ENCODE measurements around the gene CHURC1. TPM values are rescaled to one million over a fixed set of nuclear protein-coding genes. Genes with fewer than 3 reads are reported as not detected.
"Not testable (repeated sequence)": the region's sequence is repeated elsewhere in the genome, so short reads cannot be mapped to it uniquely, and the experiment has no call there.

CHURC1 gene
- total RNA-seq, 1 donor from 2014 or later, result 66.0 TPM

GRCh38 chr14:64899958-64900357 is 14.3 kb upstream of the CHURC1 start:
- intact Hi-C loops (cut with DNase I), result no loop called here
- DNase-seq (ENCODE audit: low spot score) (no peak), ATAC-seq (no peak)

DNA sequence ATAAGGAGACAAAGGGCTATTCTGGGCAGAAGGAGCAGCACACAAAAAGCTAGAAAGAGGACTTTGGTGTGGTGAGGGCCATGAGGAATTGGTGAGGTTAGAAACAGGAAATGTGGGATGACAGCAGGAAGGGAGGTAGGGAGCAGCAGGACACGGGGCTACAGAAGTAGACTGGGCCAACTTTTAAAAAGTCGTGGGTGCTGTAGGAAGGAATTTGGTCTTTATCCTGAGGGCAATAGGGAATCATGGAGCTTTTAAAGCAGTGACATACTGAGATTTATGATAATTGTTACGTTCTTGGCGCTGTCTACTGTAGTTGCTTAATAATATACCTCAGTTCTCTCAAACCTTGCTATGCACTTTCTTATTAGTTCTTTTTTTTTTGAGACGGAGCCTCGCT is 8.2 kb upstream of the CHURC1 start:
- intact Hi-C loops (cut with DNase I), result no loop called here
- ATAC-seq, result no peak
- no peak for DNase-seq (ENCODE audit: low spot score)

GRCh38 chr14:64910847-64911495 is 3.3 kb upstream of the CHURC1 start:
- ATAC-seq, result no peak
- intact Hi-C loops (cut with DNase I), result no loop called here
- no peak for DNase-seq (ENCODE audit: low spot score)

- intact Hi-C loops (cut with DNase I), result no loop called here
- DNase-seq (ENCODE audit: low spot score) (no peak), ATAC-seq (no peak)
Measured at GRCh38 chr14:64912261-64912660, 2.0 kb upstream of the CHURC1 start.

DNA sequence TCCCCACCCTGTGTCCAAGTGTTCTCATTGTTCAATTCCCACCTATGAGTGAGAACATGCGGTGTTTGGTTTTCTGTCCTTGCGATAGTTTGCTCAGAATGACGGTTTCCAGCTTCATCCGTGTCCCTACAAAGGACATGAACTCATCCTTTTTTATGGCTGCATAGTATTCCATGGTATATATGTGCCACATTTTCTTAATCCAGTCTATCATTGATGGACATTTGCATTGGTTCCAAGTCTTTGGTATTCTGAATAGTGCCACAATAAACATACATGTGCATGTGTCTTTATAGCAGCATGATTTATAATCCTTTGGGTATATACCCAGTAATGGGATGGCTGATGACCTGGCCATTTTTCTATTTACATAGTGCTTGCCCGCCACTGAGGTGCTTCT is 778 bp upstream of the CHURC1 start:
- DNase-seq (ENCODE audit: low spot score); ATAC-seq; intact Hi-C loops (cut with DNase I): not testable (repeated sequence)

- no peak for DNase-seq (ENCODE audit: low spot score)
- no peak for ATAC-seq
- intact Hi-C loops (cut with DNase I), result no loop called here
Measured at GRCh38 chr14:64915029-64915424, 772 bp downstream of the CHURC1 start.

DNA sequence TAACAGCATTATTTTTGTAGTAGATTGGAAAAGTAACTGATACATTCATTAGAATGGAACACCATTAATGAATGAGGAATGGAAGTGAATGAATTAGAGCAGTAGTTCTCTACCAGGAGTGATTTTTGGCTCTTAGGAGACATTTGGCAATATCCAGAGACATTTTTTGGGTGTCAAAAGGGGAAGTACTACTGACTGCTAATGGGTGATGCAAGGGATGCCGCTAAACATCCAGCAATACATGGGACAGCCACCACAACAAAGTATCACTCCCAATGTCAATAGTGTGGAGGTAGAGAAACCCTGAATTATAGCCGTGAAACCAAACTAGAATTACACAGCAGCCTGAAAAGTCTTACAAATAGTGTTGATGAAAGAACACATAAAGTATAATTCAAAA is 1.5 kb downstream of the CHURC1 start:
- DNase-seq (ENCODE audit: low spot score), result no peak
- no peak for ATAC-seq
- intact Hi-C loops (cut with DNase I), result no loop called here

DNA sequence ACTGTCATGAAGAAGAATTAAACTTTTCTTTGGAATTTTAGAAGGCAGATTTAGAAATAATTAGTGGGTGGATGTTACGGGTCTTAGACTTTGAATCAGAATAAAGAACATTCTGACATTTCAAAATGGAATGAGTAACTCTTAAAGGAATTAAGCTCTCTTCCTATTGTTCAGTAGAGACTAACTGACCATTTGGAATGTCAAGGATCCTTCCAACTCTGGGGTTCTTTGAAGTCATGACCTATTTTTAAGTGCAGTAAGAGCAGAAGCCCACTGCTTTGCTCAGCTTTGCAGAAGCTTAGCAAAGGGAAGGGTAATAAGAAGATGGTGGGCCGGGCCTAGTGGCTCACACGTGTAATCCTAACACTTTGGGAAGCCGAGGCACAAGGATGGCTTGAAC is 4.0 kb downstream of the CHURC1 start:
- intact Hi-C loops (cut with DNase I), result no loop called here
- no peak for DNase-seq (ENCODE audit: low spot score)

DNA sequence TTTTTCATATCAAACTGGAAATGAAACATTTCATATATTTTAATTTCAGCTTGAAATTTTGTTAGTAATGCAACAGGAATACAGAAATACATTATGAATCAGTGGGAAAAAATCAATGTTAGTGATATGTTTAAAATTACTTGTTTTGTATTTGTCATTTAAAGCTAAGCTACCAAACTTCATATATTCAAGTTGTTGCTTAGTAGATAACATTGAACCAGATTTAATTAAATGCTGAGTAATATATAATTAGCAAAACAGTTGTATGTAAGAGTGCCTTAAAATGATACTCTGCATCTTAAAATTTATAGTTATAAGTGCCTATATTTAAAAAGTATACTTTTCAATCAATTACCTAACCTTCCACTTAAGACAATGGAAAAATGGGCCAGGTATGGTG is 5.0 kb downstream of the CHURC1 start:
- intact Hi-C loops (cut with DNase I), result no loop called here
- ATAC-seq, result no peak
- DNase-seq (ENCODE audit: low spot score), result no peak

More for the DNA sequence above, 4.0 kb downstream of the CHURC1 start:
- ATAC-seq, result no peak

GRCh38 chr14:64919618-64920017 is 5.4 kb downstream of the CHURC1 start:
- intact Hi-C loops (cut with DNase I), result no loop called here
- no peak for DNase-seq (ENCODE audit: low spot score)
- ATAC-seq, result no peak

GRCh38 chr14:64920465-64920864 is 6.2 kb downstream of the CHURC1 start:
- no peak for ATAC-seq
- DNase-seq (ENCODE audit: low spot score), result no peak
- intact Hi-C loops (cut with DNase I), result no loop called here

GRCh38 chr14:64923015-64923414 is 8.8 kb downstream of the CHURC1 start:
- ATAC-seq (no peak), DNase-seq (ENCODE audit: low spot score) (no peak)
- intact Hi-C loops (cut with DNase I), result no loop called here

DNA sequence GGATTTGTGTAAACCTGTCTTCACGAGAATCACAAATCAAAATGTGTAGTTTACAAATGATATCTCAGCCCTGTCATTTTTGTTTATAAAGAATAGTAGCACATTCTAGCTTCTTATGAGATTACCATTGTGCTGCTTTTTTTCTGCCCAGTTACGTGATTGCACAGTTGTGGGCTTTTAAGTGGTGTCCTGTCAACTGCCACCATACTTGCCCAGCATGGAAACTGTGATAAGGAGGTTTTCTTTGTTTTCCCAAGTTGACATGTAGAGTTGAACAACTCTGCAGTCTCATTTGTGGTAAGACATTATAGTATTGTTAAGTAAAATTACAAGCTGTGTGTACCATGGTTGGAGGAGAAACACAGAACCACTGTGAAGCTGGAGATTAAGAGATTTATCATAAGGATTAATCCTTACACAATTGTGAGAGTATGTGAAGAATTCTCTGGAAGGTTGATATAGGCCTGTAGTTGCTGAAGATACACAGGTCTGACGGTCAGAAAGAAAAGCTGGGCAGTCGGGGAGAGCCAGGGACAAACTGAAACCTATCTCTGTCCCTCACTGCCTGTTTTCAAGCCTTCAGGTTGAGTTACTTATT is 12.2 kb downstream of the CHURC1 start:
- intact Hi-C loops (cut with DNase I), result no loop called here
- DNase-seq (ENCODE audit: low spot score) (no peak), ATAC-seq (no peak)

- DNase-seq (ENCODE audit: low spot score) (no peak), ATAC-seq (no peak)
- intact Hi-C loops (cut with DNase I), result no loop called here
Measured at GRCh38 chr14:64927031-64927430, 12.8 kb downstream of the CHURC1 start.

- intact Hi-C loops (cut with DNase I), result no loop called here
- no peak for DNase-seq (ENCODE audit: low spot score)
- no peak for ATAC-seq
Measured at GRCh38 chr14:64928239-64929013, 14.2 kb downstream of the CHURC1 start.

GRCh38 chr14:64929014-64929359 is 14.7 kb downstream of the CHURC1 start:
- ATAC-seq, result no peak

DNA sequence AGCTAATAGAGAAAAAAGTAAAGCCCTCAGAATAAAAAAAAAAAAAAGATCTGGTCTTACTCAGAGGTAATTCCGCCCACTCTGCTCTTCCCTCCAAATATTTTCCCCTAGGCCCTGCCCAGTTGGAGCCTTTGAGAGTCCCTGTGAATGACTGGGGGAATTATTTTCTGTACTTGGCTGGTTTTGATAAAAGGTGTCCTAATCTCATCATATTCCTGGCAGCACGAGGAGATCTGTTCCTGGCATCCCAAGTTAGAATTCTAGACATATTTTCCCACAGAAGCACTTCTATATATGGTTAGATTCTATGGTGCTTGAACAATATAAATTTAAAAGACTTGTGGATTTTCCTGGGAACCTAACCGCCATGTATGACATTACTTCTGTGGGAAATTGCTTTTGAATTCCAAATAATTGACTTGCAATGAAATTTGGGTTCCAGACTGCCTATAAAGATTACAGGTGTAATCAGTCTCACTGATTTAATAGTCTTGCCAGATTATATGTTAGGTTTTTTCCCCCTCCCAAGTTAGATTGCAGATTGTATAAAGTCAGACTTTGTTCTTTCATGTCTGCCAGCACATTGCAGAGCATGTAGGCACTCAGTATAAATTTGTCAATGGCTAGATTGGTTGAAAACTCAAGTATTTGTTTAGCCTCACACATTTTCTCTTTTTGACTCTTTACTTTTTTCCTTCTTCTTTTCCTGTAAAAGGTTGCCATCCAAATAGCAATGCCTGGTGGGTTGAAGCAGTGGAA is 16.0 kb downstream of the CHURC1 start:
- DNase-seq (ENCODE audit: low spot score), result no peak
- no peak for ATAC-seq

More at GRCh38 chr14:64929014-64929359, 14.7 kb downstream of the CHURC1 start:
- DNase-seq (ENCODE audit: low spot score), result no peak
- intact Hi-C loops (cut with DNase I), result no loop called here

GRCh38 chr14:64931123-64931522 is 16.9 kb downstream of the CHURC1 start:
- ATAC-seq (no peak), DNase-seq (ENCODE audit: low spot score) (no peak)
- intact Hi-C loops (cut with DNase I), result no loop called here

More for the DNA sequence above, 16.0 kb downstream of the CHURC1 start:
- intact Hi-C loops (cut with DNase I), result no loop called here

GRCh38 chr14:64932231-64932630 is 18.0 kb downstream of the CHURC1 start:
- DNase-seq (ENCODE audit: low spot score) (no peak), ATAC-seq (no peak)
- intact Hi-C loops (cut with DNase I), result no loop called here

All from sciatic nerve (tissue), 2 donors.